Raji (cell line): ENCODE results near the gene HOXC9.

Source experiments
- POLR2A ChIP-seq: IDR thresholded peaks from 2 replicates; pipeline ENCODE4 v1.6.1; 2011; ENCODE audit warnings: low read depth, low read length, control low read depth; ENCODE audit not compliant: insufficient read depth

The HOXC9 gene

DNA sequence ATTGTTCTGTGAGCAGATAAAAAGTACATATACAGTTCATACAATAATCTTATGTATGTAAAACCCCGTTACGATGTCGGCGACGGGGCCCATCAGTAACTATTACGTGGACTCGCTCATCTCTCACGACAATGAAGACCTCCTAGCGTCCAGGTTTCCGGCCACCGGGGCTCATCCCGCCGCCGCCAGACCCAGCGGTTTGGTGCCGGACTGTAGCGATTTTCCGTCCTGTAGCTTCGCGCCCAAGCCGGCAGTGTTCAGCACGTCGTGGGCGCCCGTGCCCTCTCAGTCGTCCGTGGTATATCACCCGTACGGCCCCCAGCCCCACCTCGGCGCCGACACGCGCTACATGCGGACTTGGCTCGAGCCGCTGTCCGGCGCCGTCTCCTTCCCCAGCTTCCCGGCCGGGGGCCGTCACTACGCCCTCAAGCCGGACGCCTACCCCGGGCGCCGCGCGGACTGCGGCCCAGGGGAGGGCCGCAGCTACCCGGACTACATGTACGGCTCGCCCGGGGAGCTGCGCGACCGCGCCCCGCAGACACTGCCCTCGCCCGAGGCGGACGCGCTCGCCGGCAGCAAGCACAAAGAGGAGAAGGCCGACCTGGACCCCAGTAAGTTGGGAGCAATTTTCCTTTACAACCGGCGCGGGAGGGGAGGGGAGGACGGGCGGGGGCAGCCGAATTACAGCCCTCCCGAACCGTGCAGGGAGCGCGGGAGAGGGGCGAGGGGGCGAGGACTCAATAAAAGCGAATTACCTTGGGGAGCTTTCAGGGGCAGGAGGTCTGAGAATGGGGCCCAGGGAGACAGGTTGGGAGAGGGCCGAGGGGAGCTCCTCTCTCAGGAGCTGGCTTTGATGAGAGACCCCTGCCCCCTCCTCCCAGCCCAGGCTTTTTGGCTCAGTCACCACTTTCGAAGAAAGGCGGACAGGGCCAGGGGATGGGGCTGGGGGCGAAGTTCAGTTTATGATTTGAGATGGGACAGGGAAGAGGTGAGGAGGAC lies at the start of gene HOXC9:
TSS of gene HOXC9 (plus strand) at position 46 of the 999 bp plus-strand sequence. CDS start at position 74, 28 bp downstream.
- no peak for TF ChIP-seq POLR2A

DNA sequence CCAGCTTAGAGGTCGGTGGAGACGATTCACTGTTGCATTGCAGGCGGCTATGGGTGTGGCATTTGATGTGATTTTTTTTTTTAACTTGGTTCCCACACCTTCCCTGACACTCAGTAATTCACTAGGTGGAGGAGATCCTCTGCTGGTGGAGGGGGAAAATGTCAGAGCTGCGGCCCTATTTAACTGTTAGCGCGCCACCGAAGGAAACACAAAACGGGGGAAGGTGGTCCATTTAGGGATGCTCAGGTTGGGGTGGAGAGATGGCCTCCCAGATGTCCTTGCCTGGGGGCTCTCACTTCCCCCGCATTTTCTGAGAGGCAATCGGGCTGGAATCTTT lies 49.6 kb upstream of the HOXC9 start:
- TF ChIP-seq POLR2A, result no peak

DNA sequence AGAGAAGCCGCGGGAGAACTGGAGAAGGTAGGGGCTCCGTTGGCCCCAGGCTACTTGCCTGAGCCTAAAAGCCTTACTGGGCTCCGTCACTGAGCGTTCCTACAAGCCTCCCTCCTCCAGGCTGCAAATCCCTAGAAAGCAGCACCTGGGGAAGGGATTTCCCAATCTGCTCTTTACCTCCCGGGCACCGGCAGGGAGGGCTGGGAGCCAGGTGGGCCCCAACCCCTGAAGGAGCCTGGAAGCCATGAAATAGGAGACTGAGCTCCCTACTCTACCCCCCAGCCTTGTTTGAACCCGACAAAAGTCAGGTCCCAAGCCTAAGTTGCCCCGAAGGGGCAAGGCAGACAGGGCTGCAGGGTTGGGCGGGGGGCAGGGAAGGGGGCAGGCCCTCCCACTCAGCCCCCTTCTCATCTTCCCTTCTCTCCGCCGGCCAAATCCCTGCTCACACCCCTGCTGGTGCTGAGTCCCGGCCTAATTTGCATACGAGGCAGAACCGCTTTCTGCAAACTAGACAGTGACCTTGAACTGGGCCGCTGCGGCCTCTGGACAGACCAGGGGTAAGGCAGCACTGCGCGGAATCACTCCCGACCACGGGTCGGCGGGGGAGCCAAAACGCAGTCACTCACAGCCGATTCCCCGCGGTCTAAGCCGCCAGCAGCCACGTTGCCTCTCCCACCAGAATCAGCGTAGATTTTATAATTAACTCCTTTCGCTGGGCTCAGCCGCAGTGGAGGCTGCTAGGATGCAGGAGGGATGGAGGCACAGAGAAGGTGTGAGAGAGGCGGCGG lies 49.0 kb upstream of the HOXC9 start:
- no peak for TF ChIP-seq POLR2A

DNA sequence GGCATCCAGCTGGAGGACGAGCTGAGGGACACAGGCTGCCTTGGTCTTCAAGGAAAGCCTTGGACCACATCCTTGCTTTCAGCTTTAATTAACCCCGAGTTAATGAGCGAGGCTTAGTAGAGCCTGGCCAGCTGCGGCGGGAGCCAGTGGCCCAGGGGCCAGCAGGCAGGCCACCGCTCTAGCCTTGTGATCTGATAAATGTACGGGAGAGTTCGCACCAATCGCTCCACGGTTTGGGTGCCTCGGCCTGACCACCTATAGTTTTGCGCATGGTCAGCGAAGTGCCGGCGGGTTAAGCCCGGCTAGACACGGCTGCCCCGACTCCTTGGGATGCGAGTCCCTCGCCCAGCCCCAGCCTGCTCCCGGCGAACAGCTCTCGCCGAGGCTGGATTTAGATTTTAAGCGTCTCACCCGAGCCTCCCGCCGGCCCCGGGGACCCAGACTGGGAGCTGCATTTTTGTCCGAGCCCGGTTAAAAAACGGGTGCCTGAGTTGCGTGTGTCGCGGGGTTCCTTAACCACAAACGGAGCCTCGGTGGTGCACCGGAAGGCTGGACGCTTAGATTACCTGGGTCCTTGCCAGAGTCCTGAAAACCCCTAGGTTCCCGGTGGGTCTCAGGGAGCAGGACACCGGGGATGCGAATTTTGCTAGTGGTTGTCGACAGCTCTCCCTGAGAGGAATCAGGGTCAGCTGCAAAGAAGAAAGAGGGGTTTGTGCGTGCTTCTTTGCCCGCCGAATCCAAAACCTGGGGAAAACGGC lies 48.2 kb upstream of the HOXC9 start:
- TF ChIP-seq POLR2A, result no peak

DNA sequence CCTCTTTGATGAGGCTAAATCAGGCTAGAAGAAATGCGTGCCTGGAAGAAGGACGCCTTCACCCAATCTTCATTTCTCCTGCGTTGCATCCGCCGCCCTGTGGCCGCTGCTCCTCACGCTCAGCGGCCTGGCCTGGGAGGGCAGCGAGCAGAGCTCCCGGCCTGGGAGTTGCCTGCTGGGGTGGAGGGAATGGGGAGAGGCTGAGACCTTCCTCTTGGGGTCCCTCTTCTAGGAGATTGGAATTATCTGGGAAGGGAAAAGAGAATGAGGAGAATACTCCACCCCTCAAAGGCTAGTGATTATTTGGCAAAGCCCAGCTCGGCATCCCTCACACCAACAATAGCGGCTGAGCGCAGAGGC lies 47.6 kb upstream of the HOXC9 start:
- no peak for TF ChIP-seq POLR2A

DNA sequence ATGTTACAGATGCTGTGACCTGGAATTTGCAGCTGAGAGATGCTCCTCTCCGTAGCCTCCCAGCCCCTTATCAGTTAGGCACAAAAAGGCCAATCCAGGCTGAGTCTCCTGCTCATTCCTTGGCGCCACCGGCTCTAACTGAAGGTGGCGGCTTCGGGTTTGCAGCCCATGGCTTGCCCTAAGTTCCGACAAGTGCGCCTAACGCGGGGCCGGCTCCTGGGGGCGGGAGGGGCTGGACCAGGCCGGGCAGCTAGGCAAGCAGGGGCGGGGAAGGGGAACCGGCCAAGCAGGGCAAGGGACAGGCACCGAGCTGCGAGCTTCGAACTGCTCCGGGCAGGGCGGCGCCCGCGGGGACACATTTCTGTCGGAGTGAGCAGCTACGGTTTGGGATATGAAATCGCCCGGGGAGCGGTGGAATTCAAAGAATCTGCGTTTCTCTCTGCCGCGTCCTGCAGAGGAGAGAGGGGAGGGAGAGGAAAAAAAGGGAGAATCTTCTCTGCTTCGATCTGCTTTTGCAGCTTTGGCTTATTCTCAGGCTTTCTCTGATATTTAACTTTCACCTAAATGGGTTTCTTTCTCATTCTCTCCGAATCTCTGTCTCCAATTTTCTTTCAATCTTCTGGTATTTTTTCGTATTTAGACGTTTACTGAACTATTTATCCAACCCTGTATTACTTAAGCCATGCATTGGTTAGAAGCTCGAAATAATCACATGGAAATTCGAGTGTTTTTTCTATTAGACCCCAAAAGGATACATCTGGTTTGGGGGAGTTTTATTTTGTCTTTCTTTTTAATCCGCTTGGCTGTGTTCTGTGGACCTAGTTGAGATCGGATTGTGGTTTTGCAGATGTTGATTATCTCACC lies 46.9 kb upstream of the HOXC9 start:
- TF ChIP-seq POLR2A, result no peak

DNA sequence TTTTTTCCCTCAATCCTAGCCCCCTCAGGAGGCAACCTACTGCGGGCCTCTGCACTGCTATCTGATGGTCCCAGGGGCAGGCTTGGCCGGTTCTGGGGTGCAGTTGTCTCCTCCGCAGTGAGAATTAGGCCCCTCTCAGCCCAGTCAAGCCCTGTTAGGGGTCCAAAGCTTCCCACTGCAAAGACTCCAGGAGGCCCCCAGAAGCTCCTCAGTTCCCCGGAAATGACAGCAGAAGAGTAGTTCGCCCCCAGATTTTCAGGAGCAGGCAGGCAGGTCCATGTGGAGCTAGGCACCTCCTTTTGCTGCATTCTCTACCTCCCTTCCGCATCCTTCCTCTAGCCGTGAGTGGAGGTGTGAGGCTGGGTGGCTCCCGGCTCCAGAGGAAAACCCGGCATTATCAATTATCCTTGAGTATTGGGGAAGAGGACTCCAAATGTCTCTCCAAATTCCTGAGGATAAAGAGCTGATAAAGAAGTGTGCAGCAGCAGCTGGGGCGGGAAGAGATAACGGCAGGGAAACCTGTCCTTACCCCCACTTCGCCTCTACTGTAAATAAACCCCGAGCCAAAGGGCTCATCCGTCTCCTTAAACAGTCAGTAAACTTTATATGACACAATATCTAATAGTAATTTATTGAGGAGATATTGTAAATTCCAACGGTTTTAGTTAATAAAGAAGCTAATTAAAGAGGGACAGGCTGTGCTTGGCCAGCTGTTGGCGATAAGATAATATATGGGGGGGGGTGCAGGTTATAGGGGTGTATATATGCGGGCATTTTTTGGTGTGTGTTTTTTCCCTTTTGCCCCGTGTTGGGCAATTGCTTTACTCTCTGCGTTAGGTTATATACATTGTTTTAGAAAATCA lies 45.9 kb upstream of the HOXC9 start:
- TF ChIP-seq POLR2A, result no peak

DNA sequence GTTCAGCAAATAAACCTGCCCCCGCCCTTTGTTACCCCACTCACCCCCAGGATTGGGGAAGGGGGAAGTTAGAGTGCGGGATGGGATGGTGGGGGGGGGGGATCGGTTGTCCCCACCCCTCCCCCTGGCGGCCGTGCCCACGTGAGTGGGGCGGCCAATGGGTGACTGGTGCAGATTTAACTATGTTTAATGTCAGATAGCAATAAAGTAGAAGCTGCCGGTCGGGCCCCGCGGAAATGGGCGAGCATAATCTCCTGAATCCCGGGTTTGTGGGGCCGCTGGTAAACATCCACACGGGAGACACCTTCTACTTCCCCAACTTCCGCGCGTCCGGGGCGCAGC lies 45.3 kb upstream of the HOXC9 start, which contains the start of gene HOXC12:
TSS of gene HOXC12 (plus strand) at position 210 of the 342 bp plus-strand sequence. CDS start at position 237, 27 bp downstream.
- TF ChIP-seq POLR2A, result no peak

DNA sequence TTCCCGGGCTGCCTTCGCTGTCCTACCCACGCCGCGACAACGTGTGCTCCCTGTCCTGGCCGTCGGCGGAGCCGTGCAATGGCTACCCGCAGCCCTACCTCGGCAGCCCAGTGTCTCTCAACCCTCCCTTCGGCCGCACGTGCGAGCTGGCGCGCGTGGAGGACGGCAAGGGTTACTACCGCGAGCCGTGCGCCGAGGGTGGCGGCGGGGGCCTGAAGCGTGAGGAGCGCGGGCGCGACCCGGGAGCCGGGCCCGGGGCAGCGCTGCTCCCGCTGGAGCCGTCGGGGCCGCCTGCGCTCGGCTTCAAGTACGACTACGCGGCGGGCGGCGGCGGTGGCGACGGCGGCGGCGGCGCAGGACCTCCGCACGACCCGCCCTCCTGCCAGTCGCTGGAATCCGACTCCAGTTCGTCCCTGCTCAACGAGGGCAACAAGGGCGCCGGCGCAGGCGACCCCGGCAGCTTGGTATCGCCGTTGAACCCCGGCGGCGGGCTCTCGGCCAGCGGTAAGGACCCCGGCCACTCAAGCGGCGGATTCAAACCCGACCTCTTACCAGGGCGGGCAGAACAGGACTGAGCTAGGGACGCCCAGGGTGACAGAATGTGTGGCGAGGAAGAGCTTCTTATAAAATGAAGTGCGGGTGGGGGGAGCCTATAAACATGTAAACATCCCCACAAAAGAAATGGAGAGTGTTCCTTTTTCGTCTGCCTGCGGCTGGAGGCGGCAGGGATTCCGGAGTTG lies 44.8 kb upstream of the HOXC9 start:
- TF ChIP-seq POLR2A, result no peak

DNA sequence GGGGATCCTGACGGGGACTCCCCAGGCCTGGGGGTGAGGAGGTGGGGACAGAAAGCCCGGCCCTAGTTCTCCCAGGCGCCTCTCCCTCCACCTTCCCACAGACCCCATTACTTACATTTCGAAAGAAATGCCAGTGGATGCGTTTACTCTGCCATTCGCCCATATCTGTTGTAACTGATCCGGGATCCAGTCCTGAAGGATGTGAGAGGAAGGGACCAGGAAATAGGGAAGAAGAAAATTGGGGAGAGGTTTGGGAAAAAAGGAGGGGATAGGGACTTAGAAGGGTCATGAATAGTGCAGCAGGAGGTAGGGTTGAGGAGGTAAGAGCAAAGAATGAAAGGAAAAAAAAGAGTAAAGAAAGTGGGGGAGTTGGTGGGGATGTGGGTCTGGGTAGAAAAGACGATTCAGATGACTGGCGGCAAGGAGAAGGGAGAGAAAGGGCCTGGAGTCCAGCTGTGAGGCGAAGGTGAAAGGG lies 44.1 kb upstream of the HOXC9 start:
- no peak for TF ChIP-seq POLR2A

DNA sequence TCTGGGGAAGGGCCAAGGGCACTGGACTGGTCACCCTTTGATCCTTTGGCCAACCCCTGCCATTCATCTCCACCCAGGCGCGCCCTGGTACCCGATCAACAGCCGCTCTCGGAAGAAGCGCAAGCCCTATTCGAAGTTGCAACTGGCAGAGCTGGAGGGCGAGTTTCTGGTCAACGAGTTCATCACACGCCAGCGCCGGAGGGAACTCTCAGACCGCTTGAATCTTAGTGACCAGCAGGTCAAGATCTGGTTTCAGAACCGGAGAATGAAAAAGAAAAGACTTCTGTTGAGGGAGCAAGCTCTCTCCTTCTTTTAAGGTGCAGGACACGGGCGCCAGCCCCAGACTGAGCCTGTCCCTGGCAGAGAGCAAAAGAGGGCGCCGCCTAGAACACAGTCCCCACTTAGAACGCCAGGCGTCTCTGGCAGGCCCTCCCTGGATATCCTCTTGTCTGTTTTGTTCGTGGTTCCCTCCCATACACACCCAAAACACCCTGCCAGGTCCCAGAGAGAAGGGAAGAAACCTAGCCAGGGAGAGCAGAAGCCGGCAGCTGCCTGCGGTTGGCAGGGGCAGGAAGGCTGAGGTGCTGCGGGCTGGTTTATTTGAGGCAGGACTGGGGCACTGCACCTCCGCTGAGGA lies 43.6 kb upstream of the HOXC9 start:
- TF ChIP-seq POLR2A, result no peak

DNA sequence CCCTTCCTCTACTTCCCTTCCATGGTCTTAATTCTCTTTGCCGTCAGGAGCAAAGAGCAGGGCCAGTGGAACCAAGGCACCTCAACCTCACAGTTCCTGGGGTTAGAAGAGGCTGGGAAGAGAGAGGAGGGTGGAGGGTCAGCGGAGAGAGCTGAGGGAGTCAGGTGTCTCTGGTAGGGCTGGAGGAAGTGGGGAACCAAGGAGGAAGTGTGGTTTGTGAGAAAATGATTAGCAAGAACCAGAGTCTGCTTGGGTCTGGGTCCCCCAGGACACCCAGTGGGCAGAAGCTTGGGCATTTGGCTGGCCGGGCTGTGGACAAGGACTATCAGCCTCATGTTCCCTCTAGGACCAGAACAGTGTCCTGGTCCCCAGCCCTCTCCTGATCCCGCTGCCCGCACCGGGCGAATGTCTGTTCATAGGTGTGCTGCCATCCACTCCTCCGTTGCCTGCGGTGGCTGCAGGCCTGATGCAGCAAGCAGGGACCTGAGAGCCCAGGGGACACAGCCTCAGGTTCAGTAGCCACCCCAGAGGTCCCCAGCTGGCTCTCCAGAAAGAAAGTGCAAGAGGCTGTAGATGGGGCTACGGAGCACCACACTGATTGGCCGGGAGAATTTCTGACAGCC lies 42.9 kb upstream of the HOXC9 start:
- no peak for TF ChIP-seq POLR2A
